Loucy (cell line): ENCODE results near the gene BCAS1.

Source experiments
- EZH2phosphoT487 ChIP-seq: fragments of 200-600 bp; IDR thresholded peaks from 2 replicates; pipeline ENCODE4 v1.6.1; 2018; ENCODE audit warnings: antibody characterized with exemption, mild to moderate bottlenecking, moderate library complexity, borderline replicate concordance
- TF ChIP-seq, protein P1 (sequence below): fragments of 200-600 bp; sonication (generic); conservative IDR thresholded peaks from 2 replicates; pipeline ENCODE4 v1.5.1; 2014; ENCODE audit warnings: mild to moderate bottlenecking, antibody characterized with exemption, low read length

DNA sequence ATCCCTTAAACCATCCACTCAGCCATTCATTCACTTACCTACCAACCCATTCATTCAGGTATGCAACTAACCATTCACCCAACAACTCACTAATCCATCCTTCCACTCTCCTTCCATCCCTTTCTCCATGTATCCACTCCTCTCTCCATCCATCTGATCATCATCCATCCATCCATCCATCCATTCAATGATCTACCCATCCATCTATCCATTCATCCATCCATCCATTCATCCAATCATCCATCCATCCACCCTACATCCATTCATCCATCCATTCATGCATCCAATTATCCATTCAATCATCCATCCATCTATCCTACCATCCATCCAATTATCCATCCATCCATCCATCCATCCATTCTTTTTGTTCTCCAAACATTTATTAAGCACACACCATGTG lies 13.8 kb upstream of the BCAS1 start:
- TF ChIP-seq, protein P1, sequence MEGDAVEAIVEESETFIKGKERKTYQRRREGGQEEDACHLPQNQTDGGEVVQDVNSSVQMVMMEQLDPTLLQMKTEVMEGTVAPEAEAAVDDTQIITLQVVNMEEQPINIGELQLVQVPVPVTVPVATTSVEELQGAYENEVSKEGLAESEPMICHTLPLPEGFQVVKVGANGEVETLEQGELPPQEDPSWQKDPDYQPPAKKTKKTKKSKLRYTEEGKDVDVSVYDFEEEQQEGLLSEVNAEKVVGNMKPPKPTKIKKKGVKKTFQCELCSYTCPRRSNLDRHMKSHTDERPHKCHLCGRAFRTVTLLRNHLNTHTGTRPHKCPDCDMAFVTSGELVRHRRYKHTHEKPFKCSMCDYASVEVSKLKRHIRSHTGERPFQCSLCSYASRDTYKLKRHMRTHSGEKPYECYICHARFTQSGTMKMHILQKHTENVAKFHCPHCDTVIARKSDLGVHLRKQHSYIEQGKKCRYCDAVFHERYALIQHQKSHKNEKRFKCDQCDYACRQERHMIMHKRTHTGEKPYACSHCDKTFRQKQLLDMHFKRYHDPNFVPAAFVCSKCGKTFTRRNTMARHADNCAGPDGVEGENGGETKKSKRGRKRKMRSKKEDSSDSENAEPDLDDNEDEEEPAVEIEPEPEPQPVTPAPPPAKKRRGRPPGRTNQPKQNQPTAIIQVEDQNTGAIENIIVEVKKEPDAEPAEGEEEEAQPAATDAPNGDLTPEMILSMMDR: no peak
- no peak for TF ChIP-seq EZH2phosphoT487
